RPMI8226 (cell line): ENCODE results near the gene SPDEF.

Experiments used
- DNase-seq: peaks from one replicate; pipeline ENCODE4 v3.0.0-alpha.2; 2015

SPDEF gene

GRCh38 chr6:34526241-34526972, 29.7 kb downstream of the SPDEF start:
- DNase-seq: no peak

GRCh38 chr6:34525431-34526175, 30.5 kb downstream of the SPDEF start:
- DNase-seq: no peak

- no peak for DNase-seq
These were observed 31.2 kb downstream of the SPDEF start for GRCh38 chr6:34524971-34525370.

- no peak for DNase-seq
These were observed 31.6 kb downstream of the SPDEF start for GRCh38 chr6:34524499-34524898.

GRCh38 chr6:34523441-34524206, 32.5 kb downstream of the SPDEF start:
- no peak for DNase-seq

- no peak for DNase-seq
These were observed 33.4 kb downstream of the SPDEF start for GRCh38 chr6:34522761-34523160.

- no peak for DNase-seq
These were observed 34.5 kb downstream of the SPDEF start for GRCh38 chr6:34521463-34522285.

- DNase-seq: no peak
These were observed 35.3 kb downstream of the SPDEF start for GRCh38 chr6:34520645-34521462.

- no peak for DNase-seq
These were observed 36.0 kb downstream of the SPDEF start for GRCh38 chr6:34519971-34520644.

GRCh38 chr6:34518669-34519365, 37.3 kb downstream of the SPDEF start:
- no peak for DNase-seq

- DNase-seq: no peak
These were observed 38.2 kb downstream of the SPDEF start for GRCh38 chr6:34517966-34518365.

GRCh38 chr6:34517461-34517881, 38.7 kb downstream of the SPDEF start:
- no peak for DNase-seq

- DNase-seq: no peak
These were observed 39.5 kb downstream of the SPDEF start for GRCh38 chr6:34516391-34517324.

GRCh38 chr6:34515473-34516387, 40.4 kb downstream of the SPDEF start:
- no peak for DNase-seq

- no peak for DNase-seq
These were observed 41.3 kb downstream of the SPDEF start for GRCh38 chr6:34514593-34515472.

GRCh38 chr6:34514112-34514511, 42.0 kb downstream of the SPDEF start:
- DNase-seq: no peak

GRCh38 chr6:34513646-34514045, 42.5 kb downstream of the SPDEF start:
- DNase-seq: no peak
